Heart left ventricle (tissue), 13 donors: ENCODE data around the gene CAMKMT.

ENCODE experiments used
- POLR2A ChIP-seq, 2 donors: fragments of 450-650 bp; IDR thresholded peaks; one replicate each; pipeline ENCODE4 v1.6.1; 2017; ENCODE audit warnings: antibody characterized with exemption in 2 of 2, mild to moderate bottlenecking in 2 of 2, moderate library complexity in 2 of 2
- TF ChIP-seq, protein P1 (sequence below), 12 donors: fragments of 200-600 bp; sonication (generic) in 4 of 12; IDR thresholded peaks; one replicate each; pipeline versions ENCODE4 v1.5.0 to v1.8.0; 2018 to 2022; ENCODE audit warnings: antibody characterized with exemption in 12 of 12, mild to moderate bottlenecking in 5 of 12
- donor health status: ischemic (EF 13 %, LVEDD 7.1; RV severe dilation, severe dysfunction).
- donor health status: DM: no; HTN: yes; CAD: no.
- donor health status: DM: no; HTN: no; CAD: no.
- donor health status: ischemic (EF 25% LVEDD 6.9; RV normal size, moderate dysfunction).
- donor health status: ischemic (EF 25% LVEDD 5.7; RV mildly dilated, moderate dysfunction).
- donor health status: ischemic (EF 35%, LVEDD 5.7; RV mildly dilated, moderate dysfunction).
- donor health status: nonischemic (EF 11% LVEDD 7.7; RV severe dilation, severe dysfunction).
- donor health status: DM: yes; HTN: yes; CAD: no.
- donor health status: PGD.
- donor health status: ischemic (EF 29% LVEDD 5.4; RV normal size, mild dysfunction).
- donor health status: nonischemic (EF 23%, LVEDD 6.1; RV moderate dilation, normal function).

DNA sequence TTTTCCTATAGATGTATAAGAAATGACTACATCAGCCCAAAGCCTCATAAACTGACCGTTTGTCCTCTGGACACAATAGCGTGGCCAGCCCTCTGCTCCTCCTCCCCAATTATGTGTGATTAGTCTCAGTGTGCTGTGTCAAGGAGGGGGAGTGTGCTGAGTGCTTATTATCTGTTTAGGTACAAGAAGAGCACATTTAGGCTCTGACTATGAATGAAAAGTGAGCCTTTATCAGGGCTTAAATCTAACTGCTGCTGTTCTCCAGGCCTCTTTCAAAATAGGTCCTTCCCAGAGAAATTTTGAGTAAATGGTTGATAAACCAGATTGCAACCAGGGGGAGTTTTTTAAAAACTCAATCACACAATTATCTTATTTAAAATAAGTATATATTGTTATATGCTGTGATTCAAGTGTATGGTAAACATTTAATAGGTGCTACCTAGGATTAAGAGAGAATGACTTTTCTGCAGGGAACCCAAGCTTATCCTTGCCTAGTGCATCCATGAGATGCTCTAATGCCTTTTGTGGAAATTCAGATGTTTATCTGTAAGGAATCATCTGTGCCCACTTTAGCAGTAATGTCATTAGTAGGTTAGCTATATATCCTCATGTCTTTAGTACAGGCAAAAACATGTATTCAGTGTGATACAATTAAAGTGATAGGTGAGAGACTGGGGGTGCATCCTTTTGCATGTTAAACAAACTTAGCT is 411.1 kb downstream of the CAMKMT start:
- TF ChIP-seq, protein P1, sequence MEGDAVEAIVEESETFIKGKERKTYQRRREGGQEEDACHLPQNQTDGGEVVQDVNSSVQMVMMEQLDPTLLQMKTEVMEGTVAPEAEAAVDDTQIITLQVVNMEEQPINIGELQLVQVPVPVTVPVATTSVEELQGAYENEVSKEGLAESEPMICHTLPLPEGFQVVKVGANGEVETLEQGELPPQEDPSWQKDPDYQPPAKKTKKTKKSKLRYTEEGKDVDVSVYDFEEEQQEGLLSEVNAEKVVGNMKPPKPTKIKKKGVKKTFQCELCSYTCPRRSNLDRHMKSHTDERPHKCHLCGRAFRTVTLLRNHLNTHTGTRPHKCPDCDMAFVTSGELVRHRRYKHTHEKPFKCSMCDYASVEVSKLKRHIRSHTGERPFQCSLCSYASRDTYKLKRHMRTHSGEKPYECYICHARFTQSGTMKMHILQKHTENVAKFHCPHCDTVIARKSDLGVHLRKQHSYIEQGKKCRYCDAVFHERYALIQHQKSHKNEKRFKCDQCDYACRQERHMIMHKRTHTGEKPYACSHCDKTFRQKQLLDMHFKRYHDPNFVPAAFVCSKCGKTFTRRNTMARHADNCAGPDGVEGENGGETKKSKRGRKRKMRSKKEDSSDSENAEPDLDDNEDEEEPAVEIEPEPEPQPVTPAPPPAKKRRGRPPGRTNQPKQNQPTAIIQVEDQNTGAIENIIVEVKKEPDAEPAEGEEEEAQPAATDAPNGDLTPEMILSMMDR (IDR thresholded peaks at IDR 0.05) = no peak
- TF ChIP-seq POLR2A (IDR thresholded peaks at IDR 0.05) = no peak
